Cardiac muscle cell (in vitro differentiated cells and primary cell): ENCODE measurements around the gene PDE6A. TPM values are rescaled to one million over a fixed set of nuclear protein-coding genes. Genes with fewer than 3 reads are reported as not detected.
A peak's percentile ranks its signal among the peaks of the same experiment; 100 is the strongest.
"Not testable (repeated sequence)": the region's sequence is repeated elsewhere in the genome, so short reads cannot be mapped to it uniquely, and the experiment has no call there.

Experiments used
- DNase-seq, 2 donors: peaks; one replicate each; pipeline versions ENCODE4 v3.0.0 to v3.0.0-alpha.2; 2010 to 2017; ENCODE audit warnings: low read depth in 1 of 2, low spot score in 1 of 2
- H3K27ac ChIP-seq: fragments of 200-600 bp; sonication (generic); 2 replicates; pipeline ENCODE4 v1.5.1; 2016
- H3K27me3 ChIP-seq: fragments of 200-600 bp; sonication (generic); 2 replicates; pipeline ENCODE4 v1.6.0; 2016; ENCODE audit warnings: control low read depth
- H3K36me3 ChIP-seq: fragments of 200-600 bp; sonication (generic); 2 replicates; pipeline ENCODE4 v1.5.1; 2016; ENCODE audit warnings: control low read depth
- H3K4me1 ChIP-seq: fragments of 200-600 bp; sonication (generic); 2 replicates; pipeline ENCODE4 v1.8.1; 2017; ENCODE audit warnings: low read depth, mild to moderate bottlenecking, mixed run types
- H3K4me3 ChIP-seq: fragments of 200-600 bp; sonication (generic); 2 replicates; pipeline ENCODE4 v1.5.1; 2016; ENCODE audit warnings: mild to moderate bottlenecking
- H3K9me3 ChIP-seq: fragments of 200-600 bp; sonication (generic); 2 replicates; pipeline ENCODE4 v1.5.1; 2017; ENCODE audit warnings: low read depth, mild to moderate bottlenecking, control low read depth
- polyA plus RNA-seq: library from polyadenylated mRNA; unstranded; fragments of >200 nt; fragmentation: Nextera tagmentation; extraction: Ambion mirVana; gene quantifications from 2 replicates; pipeline ENCODE4 v1.2.1, GENCODE V29; 2016
- total RNA-seq: library from RNA; depleted of rRNA; stranded (reverse); fragments of >200 nt; gene quantifications from 2 replicates; pipeline ENCODE4 v1.2.3, GENCODE V29; 2016
- TF ChIP-seq, protein P1 (sequence below): IDR thresholded peaks from 2 replicates; pipeline ENCODE4 v1.5.1; 2012; ENCODE audit warnings: low read depth, mild to moderate bottlenecking, low read length

The PDE6A gene
- total and polyA plus RNA-seq, 2 experiments from 2014 or later = not detected

DNA sequence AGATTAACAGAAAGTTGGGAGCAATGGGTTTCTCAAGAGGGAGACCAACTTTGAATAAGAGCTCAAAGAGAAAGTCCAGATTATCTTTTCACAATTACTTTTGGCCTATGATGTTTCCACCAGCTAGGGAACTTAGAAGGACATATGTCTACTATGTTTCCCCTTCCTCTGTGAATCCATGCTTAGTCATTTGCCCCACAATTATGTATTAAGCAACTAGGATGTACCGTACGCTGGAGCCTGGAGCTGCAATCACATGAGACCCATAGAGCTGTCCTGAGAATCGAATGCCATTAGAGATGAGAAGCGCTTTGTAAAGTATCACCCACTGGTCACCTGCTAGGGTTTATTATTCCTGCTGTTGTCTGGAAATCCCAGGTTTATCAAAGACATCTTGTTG lies 78.8 kb downstream of the PDE6A start:
- no peaks in the 10 kb centered on the region for H3K4me1 ChIP-seq
- H3K36me3 ChIP-seq = no peaks in the 10 kb centered on the region
- TF ChIP-seq, protein P1, sequence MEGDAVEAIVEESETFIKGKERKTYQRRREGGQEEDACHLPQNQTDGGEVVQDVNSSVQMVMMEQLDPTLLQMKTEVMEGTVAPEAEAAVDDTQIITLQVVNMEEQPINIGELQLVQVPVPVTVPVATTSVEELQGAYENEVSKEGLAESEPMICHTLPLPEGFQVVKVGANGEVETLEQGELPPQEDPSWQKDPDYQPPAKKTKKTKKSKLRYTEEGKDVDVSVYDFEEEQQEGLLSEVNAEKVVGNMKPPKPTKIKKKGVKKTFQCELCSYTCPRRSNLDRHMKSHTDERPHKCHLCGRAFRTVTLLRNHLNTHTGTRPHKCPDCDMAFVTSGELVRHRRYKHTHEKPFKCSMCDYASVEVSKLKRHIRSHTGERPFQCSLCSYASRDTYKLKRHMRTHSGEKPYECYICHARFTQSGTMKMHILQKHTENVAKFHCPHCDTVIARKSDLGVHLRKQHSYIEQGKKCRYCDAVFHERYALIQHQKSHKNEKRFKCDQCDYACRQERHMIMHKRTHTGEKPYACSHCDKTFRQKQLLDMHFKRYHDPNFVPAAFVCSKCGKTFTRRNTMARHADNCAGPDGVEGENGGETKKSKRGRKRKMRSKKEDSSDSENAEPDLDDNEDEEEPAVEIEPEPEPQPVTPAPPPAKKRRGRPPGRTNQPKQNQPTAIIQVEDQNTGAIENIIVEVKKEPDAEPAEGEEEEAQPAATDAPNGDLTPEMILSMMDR = no peak
- no peak overlapping the region for H3K4me3 ChIP-seq
- no peaks in the 10 kb centered on the region for H3K27me3 ChIP-seq
- no peak for DNase-seq
- no peak overlapping the region for H3K27ac ChIP-seq
- no peaks in the 10 kb centered on the region for H3K9me3 ChIP-seq

- Histone ChIP-seq H3K27me3 (no peaks in the 10 kb centered on the region), H3K9me3 (no peaks in the 10 kb centered on the region), H3K4me1 (no peaks in the 10 kb centered on the region), H3K36me3 (no peaks in the 10 kb centered on the region), H3K27ac (no peak overlapping the region), H3K4me3 (no peak overlapping the region)
- TF ChIP-seq, protein P1 = no peak
- DNase-seq = no peak
Measured at GRCh38 chr5:149863830-149864229, 80.8 kb downstream of the PDE6A start.

DNA sequence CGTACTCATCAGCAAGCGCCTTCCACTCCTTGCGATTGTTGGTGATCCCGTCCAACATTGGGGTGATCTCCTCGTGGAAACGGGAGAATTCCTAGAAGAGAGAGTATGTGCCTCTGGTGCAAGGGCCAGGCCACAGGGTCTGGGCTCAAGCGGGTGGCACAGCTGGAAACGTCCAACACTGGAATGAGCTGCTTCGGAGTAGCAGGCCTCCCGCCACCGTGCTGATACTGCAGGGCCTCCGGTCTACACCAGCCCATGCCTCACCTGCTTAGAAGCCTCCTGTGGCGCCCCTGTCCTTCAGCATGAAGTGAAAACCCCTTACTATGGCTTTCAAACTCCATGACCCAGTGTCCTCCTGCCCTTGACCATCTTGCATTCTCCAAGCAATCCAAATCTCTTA lies 81.4 kb downstream of the PDE6A start:
- H3K4me3 ChIP-seq = no peak overlapping the region
- H3K9me3 ChIP-seq = no peaks in the 10 kb centered on the region
- no peak overlapping the region for H3K27ac ChIP-seq
- H3K4me1 ChIP-seq = no peaks in the 10 kb centered on the region
- TF ChIP-seq, protein P1 = no peak
- DNase-seq = no peak
- no peaks in the 10 kb centered on the region for H3K36me3 ChIP-seq
- H3K27me3 ChIP-seq = no peaks in the 10 kb centered on the region

DNA sequence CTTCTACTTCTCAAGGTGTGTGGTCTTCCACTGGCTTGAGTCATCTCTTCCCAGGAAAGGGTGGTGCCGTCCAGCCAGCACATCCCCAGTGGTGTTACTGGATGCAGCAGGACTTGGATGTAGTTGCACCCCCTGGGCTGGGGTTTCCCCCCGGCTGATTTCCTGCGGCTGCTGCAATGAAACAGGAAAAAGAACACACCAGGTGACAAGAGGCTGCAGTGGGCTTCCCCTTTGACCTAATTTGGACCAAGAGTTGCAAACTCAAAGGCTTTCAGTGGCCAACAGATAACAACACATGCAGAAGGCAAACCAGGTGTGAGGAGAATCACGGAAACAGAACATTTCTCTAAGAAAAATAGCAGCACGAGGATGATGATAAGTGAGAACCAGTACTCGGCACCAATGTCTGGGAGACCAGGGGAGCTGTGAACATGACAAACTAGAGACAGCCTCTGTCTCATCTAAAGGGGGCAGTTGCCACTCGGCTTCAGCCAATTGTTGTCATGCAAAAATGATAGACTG lies 83.7 kb downstream of the PDE6A start:
- H3K36me3 ChIP-seq = no peaks in the 10 kb centered on the region
- H3K4me3 ChIP-seq = no peak overlapping the region
- no peaks in the 10 kb centered on the region for H3K9me3 ChIP-seq
- TF ChIP-seq, protein P1 = no peak
- H3K27me3 ChIP-seq = no peaks in the 10 kb centered on the region
- no peaks in the 10 kb centered on the region for H3K4me1 ChIP-seq
- no peak overlapping the region for H3K27ac ChIP-seq
- DNase-seq = peak in 1 of 2 donors; percentile 40

GRCh38 chr5:149859746-149860145 lies 84.8 kb downstream of the PDE6A start:
- H3K27me3 ChIP-seq = no peaks in the 10 kb centered on the region
- TF ChIP-seq, protein P1 = no peak
- H3K4me1 ChIP-seq = no peaks in the 10 kb centered on the region
- no peak overlapping the region for H3K4me3 ChIP-seq
- no peak for DNase-seq
- H3K27ac ChIP-seq = no peak overlapping the region
- no peaks in the 10 kb centered on the region for H3K36me3 ChIP-seq
- no peaks in the 10 kb centered on the region for H3K9me3 ChIP-seq

- H3K4me3 ChIP-seq, H3K36me3 ChIP-seq, H3K27ac ChIP-seq, H3K27me3 ChIP-seq, H3K4me1 ChIP-seq, H3K9me3 ChIP-seq, DNase-seq: not testable (repeated sequence)
Measured at GRCh38 chr5:149858481-149858880, 86.1 kb downstream of the PDE6A start.
